Mammary microvascular endothelial cell (primary cell): Measurements from ENCODE around the gene GGCT. TPM values are rescaled to one million over a fixed set of nuclear protein-coding genes. Genes with fewer than 3 reads are reported as not detected.

Source experiments
- total RNA-seq: library from RNA; depleted of rRNA; stranded (reverse); fragments of >200 nt; gene quantifications from 2 replicates; pipeline ENCODE4 v1.2.3, GENCODE V29; 2015

GGCT gene
- 41.5 and 42.1 TPM in 2 replicates for total RNA-seq

GRCh38 chr7:30504301-30505173 lies at the start of gene GGCT:
GGCT (minus strand) TSS chr7:30504829; CDS start chr7:30504709, 120 bp downstream.

GRCh38 chr7:30478349-30479201 lies 26.1 kb downstream of the GGCT start, which contains the start of gene NOD1:
NOD1 (minus strand) TSS chr7:30478784; CDS start chr7:30456921, 21,863 bp downstream.

Other genes starting within 250 kb of the GGCT start
- 5.4 and 6.0 TPM in 2 replicates for gene ZNRF2, start 220.2 kb downstream of the GGCT start, total RNA-seq
- 21.9 and 24.7 TPM in 2 replicates for gene NOD1, start 26.0 kb downstream of the GGCT start, total RNA-seq
- gene GARS1, start 90.0 kb upstream of the GGCT start, total RNA-seq = 226 and 302 TPM in 2 replicates
- gene CRHR2, start 177.6 kb upstream of the GGCT start, total RNA-seq = not detected in 2 replicates
- 0.27 and 0.64 TPM in 2 replicates for gene INMT, start 247.3 kb upstream of the GGCT start, total RNA-seq